Stimulated activated CD8-positive, alpha-beta memory T cell treated with anti-CD3 and anti-CD28 coated beads, Interleukin-2, amount 100 ng/mL, for 48 hours (primary cell): ENCODE measurements around the gene NKX6-1.

Experiments
- DNase-seq, 2 donors: peaks; one replicate each; pipeline ENCODE4 v3.0.0-alpha.2; 2020; ENCODE audit warnings: low read depth in 2 of 2

Gene NKX6-1

DNA sequence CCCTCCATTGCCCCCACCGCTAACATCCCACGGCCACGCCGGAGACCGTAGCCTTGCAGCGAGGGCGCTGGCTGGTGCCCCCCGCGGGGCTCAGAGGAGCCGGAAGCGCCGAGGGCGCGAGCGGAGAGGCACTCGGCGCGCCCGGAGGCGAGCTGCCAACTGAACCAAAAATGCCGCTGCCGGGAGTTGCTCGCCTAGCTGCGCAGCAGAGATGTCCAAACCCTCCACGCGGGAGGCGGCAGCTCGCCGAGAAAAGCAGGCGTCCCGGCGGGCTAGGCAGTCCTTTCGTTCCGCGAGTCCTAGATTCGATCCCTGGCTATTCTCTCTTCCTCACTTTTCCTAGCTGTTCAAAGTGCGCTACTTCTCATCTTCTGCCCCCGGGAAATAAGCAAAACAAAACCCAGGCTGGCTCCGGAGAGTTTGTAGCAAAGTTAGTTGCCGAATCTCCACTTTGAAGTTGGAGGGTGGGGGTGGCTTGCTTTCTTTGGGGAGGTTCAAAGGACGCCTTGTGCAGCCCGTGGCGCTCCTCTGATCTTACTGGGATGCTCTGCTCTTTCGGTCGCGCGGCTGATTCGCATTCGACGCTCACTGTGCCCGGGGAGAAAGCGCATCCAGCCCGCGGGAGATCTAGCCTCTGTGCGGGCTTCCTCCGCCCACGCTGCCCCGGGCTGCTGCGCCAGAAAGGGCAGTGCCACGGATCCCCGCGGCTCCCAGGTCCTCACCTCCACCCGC is 723 bp downstream of the NKX6-1 start:
- DNase-seq: no peak

GRCh38 chr4:84497504-84498202 is 1.4 kb downstream of the NKX6-1 start:
- DNase-seq: no peak

DNA sequence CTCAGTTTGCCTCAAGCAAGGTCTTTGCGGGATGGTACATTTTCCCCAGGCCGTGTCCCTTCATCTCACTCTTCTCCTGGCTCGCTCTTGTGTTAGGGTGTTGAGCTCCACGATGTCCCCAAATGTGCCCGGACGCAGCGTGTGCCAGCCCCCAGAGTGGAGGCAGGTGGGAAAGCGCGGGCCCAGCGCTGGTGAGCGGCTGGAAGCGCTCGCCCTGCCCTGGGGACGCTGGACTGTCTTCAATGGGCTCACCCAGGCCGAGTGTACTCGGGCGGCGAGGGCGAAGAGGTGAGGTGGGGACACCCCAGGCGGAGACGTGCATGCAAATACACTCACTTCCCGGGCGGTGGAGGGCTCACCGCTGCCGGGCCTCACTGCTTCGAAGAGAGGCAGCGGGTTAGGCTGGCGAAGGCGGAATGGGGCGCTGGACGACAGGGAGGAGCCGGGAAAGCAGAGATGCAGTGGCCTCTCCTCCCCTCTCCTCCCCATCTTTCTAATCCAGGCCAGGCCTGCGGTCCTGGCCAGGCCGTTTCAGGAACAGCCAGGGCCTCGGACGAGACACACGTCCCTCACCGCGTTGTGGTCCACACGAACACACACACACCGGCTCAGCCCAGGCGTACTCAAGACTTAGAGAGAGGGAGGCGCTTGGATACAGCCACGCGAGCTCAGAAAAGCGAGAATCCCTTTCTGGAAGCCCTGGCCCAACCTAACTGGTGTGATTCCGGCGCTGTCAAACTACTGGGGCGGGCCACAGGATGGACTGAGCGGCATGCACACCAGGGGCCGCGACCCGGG is 2.2 kb downstream of the NKX6-1 start:
- DNase-seq: no peak

- no peak for DNase-seq
Observed at GRCh38 chr4:84496331-84496705, 2.8 kb downstream of the NKX6-1 start.

DNA sequence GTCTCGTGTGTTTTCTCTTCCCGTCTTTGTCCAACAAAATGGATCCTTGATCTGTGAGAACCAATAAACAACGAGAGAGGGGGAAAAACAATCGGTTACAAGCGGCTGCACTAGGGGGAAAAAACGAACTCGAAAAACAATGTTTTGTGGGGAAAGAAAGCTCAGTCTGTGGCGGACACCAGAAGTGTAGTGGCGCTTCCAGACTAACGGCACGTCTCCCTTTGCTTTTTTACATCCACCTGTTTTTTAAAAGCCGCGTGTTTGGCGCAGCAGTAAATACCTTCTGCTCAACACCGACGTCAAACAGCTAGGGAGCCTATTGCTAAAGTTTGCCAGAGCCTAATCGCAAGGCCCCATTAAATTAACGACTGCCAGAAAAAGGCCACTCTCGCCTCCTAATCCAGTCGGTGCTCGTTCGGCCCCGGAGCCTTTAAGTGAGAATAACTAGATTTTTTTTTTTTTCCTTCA is 3.3 kb downstream of the NKX6-1 start:
- DNase-seq: no peak

DNA sequence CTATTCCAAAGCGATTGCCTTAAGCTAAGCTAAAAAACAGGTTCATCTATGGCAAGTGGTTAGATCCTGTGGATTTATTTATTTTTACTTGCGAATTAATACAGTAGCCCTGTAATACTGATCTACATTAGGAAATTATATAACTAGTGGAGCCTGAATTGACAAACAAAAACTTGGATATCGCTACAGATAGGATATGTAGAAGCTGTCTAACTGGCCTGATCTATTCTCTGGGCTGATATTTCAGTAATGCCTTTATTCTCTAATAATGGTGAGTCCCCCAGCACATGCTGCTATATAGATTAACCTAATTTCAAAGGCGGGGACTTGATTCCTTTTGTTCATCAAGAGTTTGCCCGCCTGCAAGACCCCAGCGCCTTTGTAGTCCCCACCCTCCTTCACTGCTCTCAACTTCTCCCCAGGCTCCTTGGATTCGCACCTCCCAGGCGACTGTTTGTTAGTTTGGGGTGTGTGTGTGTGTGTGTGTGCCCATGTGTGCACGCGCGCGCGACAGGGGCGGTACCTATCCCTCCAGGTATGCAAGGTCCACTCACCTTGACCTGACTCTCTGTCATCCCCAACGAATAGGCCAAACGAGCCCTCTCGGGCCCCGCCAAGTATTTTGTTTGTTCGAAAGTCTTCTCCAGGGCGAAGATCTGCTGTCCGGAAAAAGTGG is 3.8 kb downstream of the NKX6-1 start:
- DNase-seq: no peak

DNA sequence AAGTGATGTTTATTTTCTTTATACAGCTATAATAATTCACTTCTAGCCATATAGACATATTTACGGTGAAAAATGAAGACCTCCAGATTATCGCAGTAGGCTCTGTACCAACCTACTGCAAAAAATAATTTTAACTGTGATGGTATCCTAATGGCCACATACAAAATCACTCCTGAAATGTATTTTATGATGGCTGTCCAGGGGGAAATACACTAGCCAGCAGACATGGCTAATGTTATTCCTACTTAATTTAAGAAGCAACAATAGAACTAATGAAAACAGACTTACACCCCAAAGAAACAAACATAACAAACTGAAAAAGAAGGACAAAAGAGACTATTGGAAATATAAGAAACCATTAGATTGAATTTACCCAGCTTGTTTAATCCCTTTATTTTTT is 4.6 kb downstream of the NKX6-1 start:
- no peak for DNase-seq

GRCh38 chr4:84494076-84494475 is 5.0 kb downstream of the NKX6-1 start:
- DNase-seq: no peak

DNA sequence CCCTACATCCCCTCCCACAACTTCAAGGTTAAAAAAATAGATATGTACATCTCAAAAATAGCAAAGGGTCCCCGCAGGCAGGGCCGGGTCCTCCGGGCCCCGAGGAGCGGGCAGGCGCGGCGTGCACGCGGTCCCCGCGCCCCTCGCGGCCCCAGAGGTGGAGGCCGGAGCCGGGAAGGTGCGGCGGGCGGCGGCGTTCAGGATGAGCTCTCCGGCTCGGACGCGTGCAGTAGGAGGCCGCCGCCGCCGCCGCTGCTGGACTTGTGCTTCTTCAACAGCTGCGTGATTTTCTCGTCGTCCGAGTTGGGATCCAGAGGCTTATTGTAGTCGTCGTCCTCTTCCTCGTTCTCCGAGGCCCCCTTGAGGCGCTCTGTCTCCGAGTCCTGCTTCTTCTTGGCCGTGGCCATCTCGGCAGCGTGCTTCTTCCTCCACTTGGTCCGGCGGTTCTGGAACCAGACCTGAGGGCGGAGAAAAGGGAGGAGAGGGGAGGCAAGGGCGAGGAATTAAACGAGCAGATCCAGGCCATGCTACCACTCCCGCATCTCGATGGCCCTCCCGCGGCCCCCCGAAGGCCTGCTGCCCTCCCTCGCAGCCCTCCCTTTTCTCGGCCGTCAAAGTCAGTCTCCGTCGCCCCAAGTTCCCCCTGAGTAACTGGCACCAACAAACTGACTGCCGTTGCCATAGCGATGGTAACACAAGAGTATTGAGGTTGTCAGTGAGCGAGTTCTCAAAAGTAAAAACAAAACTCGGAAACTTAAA is 5.8 kb downstream of the NKX6-1 start:
- no peak for DNase-seq

DNA sequence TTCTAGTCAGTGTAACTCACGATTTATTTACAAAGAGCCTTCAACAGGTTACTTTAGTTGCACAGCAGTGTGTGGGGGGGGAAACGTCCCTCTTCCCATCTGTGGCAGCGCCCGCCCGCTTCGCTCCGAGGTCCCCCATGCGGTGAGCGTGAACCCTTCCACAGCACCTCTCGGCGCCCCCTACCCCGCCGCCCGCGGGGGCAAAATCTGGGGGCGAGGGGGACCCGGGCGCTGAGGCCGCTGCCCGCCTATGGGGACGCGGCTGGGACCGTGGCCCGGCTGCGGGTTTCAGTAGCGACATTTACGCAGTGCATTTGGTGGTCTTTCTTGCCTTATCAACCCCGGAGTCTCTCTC is 6.4 kb downstream of the NKX6-1 start:
- DNase-seq: no peak

GRCh38 chr4:84492290-84492689 is 6.8 kb downstream of the NKX6-1 start:
- no peak for DNase-seq

GRCh38 chr4:84491481-84491880 is 7.6 kb downstream of the NKX6-1 start:
- no peak for DNase-seq

DNA sequence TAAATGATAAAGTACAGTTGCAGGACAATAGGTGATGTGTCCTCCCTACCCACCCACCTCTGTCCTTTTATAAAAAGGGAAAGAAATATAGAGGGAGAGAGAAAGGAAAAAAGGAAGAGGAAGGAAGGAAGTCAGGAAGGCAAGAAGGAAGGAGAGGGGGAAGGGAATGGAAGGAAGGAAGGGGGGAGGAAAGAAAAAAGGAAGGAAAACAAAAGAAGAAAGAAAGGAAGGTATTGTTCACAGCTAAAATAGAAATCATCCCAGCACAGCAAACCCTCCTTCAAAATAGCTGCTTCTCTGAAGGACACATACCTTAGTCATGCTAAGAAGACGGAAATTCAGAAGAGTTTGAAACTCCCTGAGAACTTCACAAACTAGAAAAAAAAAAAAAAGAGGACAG is 8.4 kb downstream of the NKX6-1 start:
- no peak for DNase-seq

- DNase-seq: no peak
Observed at GRCh38 chr4:84484236-84484635, 14.9 kb downstream of the NKX6-1 start.

GRCh38 chr4:84483688-84484087 is 15.4 kb downstream of the NKX6-1 start:
- DNase-seq: no peak

- no peak for DNase-seq
Observed at GRCh38 chr4:84482564-84483563, 16.2 kb downstream of the NKX6-1 start.

DNA sequence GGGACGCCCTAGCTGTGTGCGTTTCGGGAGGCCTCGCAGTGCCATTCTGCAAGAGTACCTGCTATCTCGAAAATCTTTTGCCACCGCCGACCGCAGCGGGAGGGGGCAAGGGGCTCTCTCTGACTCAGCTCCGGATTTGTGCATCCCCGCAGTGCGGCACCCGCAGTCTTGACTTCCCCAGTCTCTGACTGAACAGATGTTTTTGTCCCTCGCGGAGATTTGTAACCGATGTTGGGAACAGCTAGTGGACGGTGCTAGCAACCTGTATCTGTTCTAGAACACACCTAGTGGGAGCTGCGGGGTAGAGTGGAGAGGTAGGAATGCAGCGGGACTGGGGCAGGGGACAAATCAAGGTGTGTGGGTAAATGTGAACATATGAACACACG is 17.2 kb downstream of the NKX6-1 start:
- no peak for DNase-seq

GRCh38 chr4:84481077-84481859 is 17.8 kb downstream of the NKX6-1 start:
- DNase-seq: no peak

DNA sequence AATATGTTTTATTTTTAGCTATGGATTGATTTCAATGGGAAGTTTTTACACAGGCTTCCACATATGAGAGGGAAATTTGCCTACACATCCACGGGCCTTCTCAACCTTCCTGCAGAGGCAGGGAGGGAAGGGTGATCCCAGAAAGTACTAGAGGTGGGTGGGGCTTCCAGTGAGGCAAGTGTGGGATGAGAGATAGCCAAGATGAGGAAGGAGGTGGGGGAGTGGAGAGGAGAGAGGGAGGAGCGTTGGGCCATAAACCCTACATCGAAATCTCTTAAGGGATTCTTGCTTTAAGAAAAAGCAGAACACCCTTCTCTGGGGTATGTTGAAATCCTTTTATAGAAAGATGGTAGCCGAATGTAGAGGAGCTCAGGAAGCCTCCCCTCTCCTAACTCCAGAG is 19.0 kb downstream of the NKX6-1 start:
- DNase-seq: no peak
